Activated B cell treated with CpG ODN at 0.5 μM for 24 hours (primary cell): Measurements from ENCODE around the gene ADAM19. TPM values are rescaled to one million over a fixed set of nuclear protein-coding genes. Genes with fewer than 3 reads are reported as not detected.
A peak's percentile ranks its signal among the peaks of the same experiment; 100 is the strongest.

ENCODE experiments used
- ATAC-seq: fragments of 200-7000 bp; cut with Tn5 transposase; one replicate; pipeline ENCODE4 v1.10.0; 2021; ENCODE audit warnings: low read depth, mild to moderate bottlenecking, moderate library complexity
- CTCF ChIA-PET: fragments of 350-600 bp; sonication (Branson Sonifier 250); formaldehyde crosslinking; loops from one replicate; lab custom pipeline; 2021; ENCODE audit warnings: antibody characterized with exemption; lab: Charles Lee
- POLR2A ChIA-PET: fragments of 350-600 bp; sonication (Branson Sonifier 250); formaldehyde crosslinking; loops from one replicate; lab custom pipeline; 2021; ENCODE audit warnings: antibody characterized with exemption; lab: Charles Lee
- DNase-seq: peaks from one replicate; pipeline ENCODE4 v3.0.0; 2022
- H3K27ac Mint-ChIP-seq: one replicate; pipeline ENCODE4 v1.8.0; 2020; ENCODE audit warnings: mixed read lengths
- H3K27me3 Mint-ChIP-seq: one replicate; pipeline ENCODE4 v1.8.0; 2021; ENCODE audit warnings: mixed read lengths
- H3K36me3 Mint-ChIP-seq: one replicate; pipeline ENCODE4 v1.8.0; 2021; ENCODE audit warnings: low read depth, mixed read lengths
- H3K4me1 Mint-ChIP-seq: one replicate; pipeline ENCODE4 v1.8.0; 2021; ENCODE audit warnings: mixed read lengths
- H3K4me3 Mint-ChIP-seq: one replicate; pipeline ENCODE4 v1.8.0; 2020; ENCODE audit warnings: mild to moderate bottlenecking, mixed read lengths
- H3K9me3 Mint-ChIP-seq: one replicate; pipeline ENCODE4 v1.8.0; 2020; ENCODE audit warnings: mixed read lengths
- CTCF ChIP-seq: fragments of 200-600 bp; IDR thresholded peaks from one replicate; pipeline ENCODE4 v1.8.0; 2022; ENCODE audit warnings: antibody characterized with exemption, mild to moderate bottlenecking
- intact Hi-C: fragments of 100-400 bp; cut with micrococcal nuclease; formaldehyde crosslinking; loops from one replicate; pipeline ENCODE4 v1.15.1; 2024
- total RNA-seq: library from RNA; stranded (reverse); gene quantifications from 2 replicates; pipeline ENCODE4 v1.2.3, GENCODE V29; 2022

The ADAM19 gene
- total RNA-seq, 1 donor from 2014 or later, result 136 TPM

GRCh38 chr5:157519579-157520253, 55.9 kb downstream of the ADAM19 start:
- POLR2A ChIA-PET, result interaction anchor here (0.5 to 3.7 kb wide), 21 partner anchors 8 to 211 kb away, joined by 3 to 28 read pairs (median 5); partner anchors contain the start of genes ADAM19, SOX30 and THG1L
- H3K9me3 Mint-ChIP-seq, result no peaks in the 10 kb centered on the region
- H3K4me1 Mint-ChIP-seq, result peaks cover 89% of the 10 kb centered on the region
- ATAC-seq, result peak; percentile 83
- no peak for TF ChIP-seq CTCF
- no peaks in the 10 kb centered on the region for H3K27me3 Mint-ChIP-seq
- CTCF ChIA-PET, result interaction anchor here (0.7 to 1.7 kb wide), 6 partner anchors 8 to 224 kb away, joined by 3 to 5 read pairs (median 3); partner anchors contain the start of gene LSM11
- no peak for DNase-seq
- H3K27ac Mint-ChIP-seq, result peak overlapping the region; percentile 93
- peaks cover 90% of the 10 kb centered on the region for H3K36me3 Mint-ChIP-seq
- H3K4me3 Mint-ChIP-seq, result peak overlapping the region; percentile 51
- intact Hi-C loops, result loop anchor here (1.0 to 5.0 kb wide), 3 partner anchors 17 to 32 kb away; no protein-coding TSS in a partner anchor

- TF ChIP-seq CTCF, result no peak
- no peak overlapping the region for H3K4me3 Mint-ChIP-seq
- intact Hi-C loops, result no loop called here
- ATAC-seq (no peak), DNase-seq (no peak)
- H3K27ac Mint-ChIP-seq, result peak overlapping the region; percentile 93
- no peaks in the 10 kb centered on the region for H3K27me3 Mint-ChIP-seq
- no peaks in the 10 kb centered on the region for H3K9me3 Mint-ChIP-seq
- H3K36me3 Mint-ChIP-seq, result peaks cover 89% of the 10 kb centered on the region
- peaks cover 84% of the 10 kb centered on the region for H3K4me1 Mint-ChIP-seq
- POLR2A ChIA-PET, result interaction anchor here (1.7 to 3.7 kb wide), 9 partner anchors 10 to 77 kb away, joined by 6 to 28 read pairs (median 15); partner anchors contain the start of gene ADAM19
- CTCF ChIA-PET, result interaction anchor here (0.7 to 1.7 kb wide), 3 partner anchors 9 to 20 kb away, joined by 3 to 5 read pairs (median 3); no protein-coding TSS in a partner anchor
Observed at GRCh38 chr5:157518963-157519362, 56.6 kb downstream of the ADAM19 start.

GRCh38 chr5:157516626-157517325, 58.8 kb downstream of the ADAM19 start:
- Mint-ChIP-seq H3K4me1 (peaks cover 80% of the 10 kb centered on the region), H3K27me3 (no peaks in the 10 kb centered on the region), H3K36me3 (peaks cover 94% of the 10 kb centered on the region), H3K27ac (peak overlapping the region; percentile 93), H3K4me3 (no peak overlapping the region), H3K9me3 (no peaks in the 10 kb centered on the region)
- no peak for ATAC-seq
- TF ChIP-seq CTCF, result no peak
- DNase-seq, result no peak
- ChIA-PET CTCF (interaction anchor here (1.5 kb wide), 1 partner anchor 13 kb away, joined by 3 read pairs; no protein-coding TSS in a partner anchor), POLR2A (interaction anchor here (0.6 to 1.5 kb wide), 11 partner anchors 8 to 136 kb away, joined by 3 to 6 read pairs (median 3); partner anchors contain the start of genes ADAM19 and SOX30)
- intact Hi-C loops, result no loop called here

- DNase-seq (no peak), ATAC-seq (no peak)
- no peak overlapping the region for H3K4me3 Mint-ChIP-seq
- H3K4me1 Mint-ChIP-seq, result peaks cover 80% of the 10 kb centered on the region
- no peak for TF ChIP-seq CTCF
- H3K27ac Mint-ChIP-seq, result peak overlapping the region; percentile 93
- peaks cover 94% of the 10 kb centered on the region for H3K36me3 Mint-ChIP-seq
- POLR2A ChIA-PET, result interaction anchor here (0.8 to 1.5 kb wide), 8 partner anchors 9 to 60 kb away, joined by 3 to 6 read pairs (median 3); partner anchors contain the start of gene ADAM19
- no peaks in the 10 kb centered on the region for H3K9me3 Mint-ChIP-seq
- CTCF ChIA-PET, result interaction anchor here (1.5 kb wide), 1 partner anchor 12 kb away, joined by 3 read pairs; no protein-coding TSS in a partner anchor
- intact Hi-C loops, result no loop called here
- no peaks in the 10 kb centered on the region for H3K27me3 Mint-ChIP-seq
Observed at GRCh38 chr5:157516006-157516405, 59.6 kb downstream of the ADAM19 start.
